ENCODE data around the gene CFAP251. TPM values are rescaled to one million over a fixed set of nuclear protein-coding genes. Genes with fewer than 3 reads are reported as not detected.

CFAP251 gene
- total and polyA plus RNA-seq, 2 of the 13 experiments (the other 11 are each of a cell fraction or from before 2014, with no cell fraction given) = 0.30 to 0.42 TPM

DNA sequence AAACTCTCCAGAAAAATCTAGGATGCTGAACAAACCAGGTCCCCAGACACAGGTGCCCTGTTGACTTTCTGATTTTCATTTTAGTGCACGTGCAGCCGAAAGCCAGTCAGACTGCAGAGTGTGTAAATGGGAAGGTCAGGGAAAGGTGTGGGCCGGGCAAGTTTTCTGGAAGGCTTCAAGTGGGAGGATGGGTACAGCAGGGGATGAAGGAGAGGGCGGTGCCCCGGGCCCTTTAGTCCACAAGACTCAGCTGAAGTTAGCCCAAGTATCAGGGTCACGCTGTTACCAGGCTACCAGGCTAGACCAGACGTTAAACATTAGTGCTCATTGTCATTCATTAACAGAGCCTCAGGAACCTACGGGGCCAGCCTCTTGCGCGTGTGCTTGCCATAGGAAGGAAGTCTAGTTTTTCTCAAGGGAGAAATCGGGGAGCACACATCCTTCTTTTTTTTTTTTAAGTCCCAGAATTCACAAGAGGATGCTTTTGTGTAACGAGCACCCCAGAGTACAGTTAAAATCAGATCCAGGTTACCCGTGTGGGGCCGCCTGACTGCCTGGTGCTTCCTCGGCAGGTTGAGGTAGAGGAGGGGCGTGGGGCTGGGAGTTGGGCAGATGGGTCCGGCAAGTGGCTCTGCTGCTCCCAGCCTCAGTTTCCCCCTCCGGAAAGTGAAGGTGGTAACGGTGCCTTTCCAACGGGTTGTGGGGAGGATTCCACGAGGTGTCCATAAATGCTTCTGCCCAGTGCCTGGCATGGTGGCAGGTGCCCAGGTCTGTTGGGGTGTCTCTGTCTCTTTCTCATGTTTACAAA, 122.4 kb downstream of the CFAP251 start (continued):
- TF ChIP-seq, protein P1, sequence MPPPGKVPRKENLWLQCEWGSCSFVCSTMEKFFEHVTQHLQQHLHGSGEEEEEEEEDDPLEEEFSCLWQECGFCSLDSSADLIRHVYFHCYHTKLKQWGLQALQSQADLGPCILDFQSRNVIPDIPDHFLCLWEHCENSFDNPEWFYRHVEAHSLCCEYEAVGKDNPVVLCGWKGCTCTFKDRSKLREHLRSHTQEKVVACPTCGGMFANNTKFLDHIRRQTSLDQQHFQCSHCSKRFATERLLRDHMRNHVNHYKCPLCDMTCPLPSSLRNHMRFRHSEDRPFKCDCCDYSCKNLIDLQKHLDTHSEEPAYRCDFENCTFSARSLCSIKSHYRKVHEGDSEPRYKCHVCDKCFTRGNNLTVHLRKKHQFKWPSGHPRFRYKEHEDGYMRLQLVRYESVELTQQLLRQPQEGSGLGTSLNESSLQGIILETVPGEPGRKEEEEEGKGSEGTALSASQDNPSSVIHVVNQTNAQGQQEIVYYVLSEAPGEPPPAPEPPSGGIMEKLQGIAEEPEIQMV (CRISPR knock-in tag; IDR thresholded peaks at IDR 0.05; ENCODE audit: low read depth) = no peak
- TF ChIP-seq, protein P2, sequence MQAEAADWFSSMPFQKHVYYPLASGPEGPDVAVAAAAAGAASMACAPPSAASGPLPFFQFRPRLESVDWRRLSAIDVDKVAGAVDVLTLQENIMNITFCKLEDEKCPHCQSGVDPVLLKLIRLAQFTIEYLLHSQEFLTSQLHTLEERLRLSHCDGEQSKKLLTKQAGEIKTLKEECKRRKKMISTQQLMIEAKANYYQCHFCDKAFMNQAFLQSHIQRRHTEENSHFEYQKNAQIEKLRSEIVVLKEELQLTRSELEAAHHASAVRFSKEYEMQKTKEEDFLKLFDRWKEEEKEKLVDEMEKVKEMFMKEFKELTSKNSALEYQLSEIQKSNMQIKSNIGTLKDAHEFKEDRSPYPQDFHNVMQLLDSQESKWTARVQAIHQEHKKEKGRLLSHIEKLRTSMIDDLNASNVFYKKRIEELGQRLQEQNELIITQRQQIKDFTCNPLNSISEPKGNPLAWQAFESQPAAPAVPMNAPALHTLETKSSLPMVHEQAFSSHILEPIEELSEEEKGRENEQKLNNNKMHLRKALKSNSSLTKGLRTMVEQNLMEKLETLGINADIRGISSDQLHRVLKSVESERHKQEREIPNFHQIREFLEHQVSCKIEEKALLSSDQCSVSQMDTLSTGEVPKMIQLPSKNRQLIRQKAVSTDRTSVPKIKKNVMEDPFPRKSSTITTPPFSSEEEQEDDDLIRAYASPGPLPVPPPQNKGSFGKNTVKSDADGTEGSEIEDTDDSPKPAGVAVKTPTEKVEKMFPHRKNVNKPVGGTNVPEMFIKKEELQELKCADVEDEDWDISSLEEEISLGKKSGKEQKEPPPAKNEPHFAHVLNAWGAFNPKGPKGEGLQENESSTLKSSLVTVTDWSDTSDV (CRISPR knock-in tag; IDR thresholded peaks at IDR 0.05) = no peak
- no peak for TF ChIP-seq ZKSCAN5 (CRISPR knock-in tag; IDR thresholded peaks at IDR 0.05)
- TF ChIP-seq, protein P3, sequence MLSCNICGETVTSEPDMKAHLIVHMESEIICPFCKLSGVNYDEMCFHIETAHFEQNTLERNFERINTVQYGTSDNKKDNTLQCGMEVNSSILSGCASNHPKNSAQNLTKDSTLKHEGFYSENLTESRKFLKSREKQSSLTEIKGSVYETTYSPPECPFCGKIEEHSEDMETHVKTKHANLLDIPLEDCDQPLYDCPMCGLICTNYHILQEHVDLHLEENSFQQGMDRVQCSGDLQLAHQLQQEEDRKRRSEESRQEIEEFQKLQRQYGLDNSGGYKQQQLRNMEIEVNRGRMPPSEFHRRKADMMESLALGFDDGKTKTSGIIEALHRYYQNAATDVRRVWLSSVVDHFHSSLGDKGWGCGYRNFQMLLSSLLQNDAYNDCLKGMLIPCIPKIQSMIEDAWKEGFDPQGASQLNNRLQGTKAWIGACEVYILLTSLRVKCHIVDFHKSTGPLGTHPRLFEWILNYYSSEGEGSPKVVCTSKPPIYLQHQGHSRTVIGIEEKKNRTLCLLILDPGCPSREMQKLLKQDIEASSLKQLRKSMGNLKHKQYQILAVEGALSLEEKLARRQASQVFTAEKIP (CRISPR knock-in tag; IDR thresholded peaks at IDR 0.05; ENCODE audit: borderline replicate concordance) = no peak
- TF ChIP-seq, protein P4, sequence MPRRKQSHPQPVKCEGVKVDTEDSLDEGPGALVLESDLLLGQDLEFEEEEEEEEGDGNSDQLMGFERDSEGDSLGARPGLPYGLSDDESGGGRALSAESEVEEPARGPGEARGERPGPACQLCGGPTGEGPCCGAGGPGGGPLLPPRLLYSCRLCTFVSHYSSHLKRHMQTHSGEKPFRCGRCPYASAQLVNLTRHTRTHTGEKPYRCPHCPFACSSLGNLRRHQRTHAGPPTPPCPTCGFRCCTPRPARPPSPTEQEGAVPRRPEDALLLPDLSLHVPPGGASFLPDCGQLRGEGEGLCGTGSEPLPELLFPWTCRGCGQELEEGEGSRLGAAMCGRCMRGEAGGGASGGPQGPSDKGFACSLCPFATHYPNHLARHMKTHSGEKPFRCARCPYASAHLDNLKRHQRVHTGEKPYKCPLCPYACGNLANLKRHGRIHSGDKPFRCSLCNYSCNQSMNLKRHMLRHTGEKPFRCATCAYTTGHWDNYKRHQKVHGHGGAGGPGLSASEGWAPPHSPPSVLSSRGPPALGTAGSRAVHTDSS (CRISPR knock-in tag; conservative IDR thresholded peaks at IDR 0.05) = no peak
- TF ChIP-seq HCFC1 (IDR thresholded peaks at IDR 0.05; ENCODE audit: low read depth, low read length) = no peak
- no peak for TF ChIP-seq FOXO1 (CRISPR knock-in tag; IDR thresholded peaks at IDR 0.05)
- TF ChIP-seq SRSF9 (IDR thresholded peaks at IDR 0.05; ENCODE audit: borderline replicate concordance, insufficient read depth, low read depth, low read length, poor library complexity, severe bottlenecking) = no peak
- no peak for TF ChIP-seq JUN (CRISPR knock-in tag; IDR thresholded peaks at IDR 0.05)
- TF ChIP-seq ZNF672 (CRISPR knock-in tag; IDR thresholded peaks at IDR 0.05) = no peak
- no peak for TF ChIP-seq IRX3 (CRISPR knock-in tag; IDR thresholded peaks at IDR 0.05; ENCODE audit: borderline replicate concordance, low read depth)
- no peak for TF ChIP-seq ETV5 (CRISPR knock-in tag; IDR thresholded peaks at IDR 0.05; ENCODE audit: borderline replicate concordance)
- TF ChIP-seq FOXA3 (CRISPR knock-in tag; IDR thresholded peaks at IDR 0.05) = peak; percentile 31
- TF ChIP-seq, protein P5, sequence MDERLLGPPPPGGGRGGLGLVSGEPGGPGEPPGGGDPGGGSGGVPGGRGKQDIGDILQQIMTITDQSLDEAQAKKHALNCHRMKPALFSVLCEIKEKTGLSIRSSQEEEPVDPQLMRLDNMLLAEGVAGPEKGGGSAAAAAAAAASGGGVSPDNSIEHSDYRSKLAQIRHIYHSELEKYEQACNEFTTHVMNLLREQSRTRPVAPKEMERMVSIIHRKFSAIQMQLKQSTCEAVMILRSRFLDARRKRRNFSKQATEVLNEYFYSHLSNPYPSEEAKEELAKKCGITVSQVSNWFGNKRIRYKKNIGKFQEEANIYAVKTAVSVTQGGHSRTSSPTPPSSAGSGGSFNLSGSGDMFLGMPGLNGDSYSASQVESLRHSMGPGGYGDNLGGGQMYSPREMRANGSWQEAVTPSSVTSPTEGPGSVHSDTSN (CRISPR knock-in tag; IDR thresholded peaks at IDR 0.05) = no peak
- no peak for TF ChIP-seq ZNF563 (CRISPR knock-in tag; IDR thresholded peaks at IDR 0.05)
- no peak for TF ChIP-seq ZNF329 (CRISPR knock-in tag; IDR thresholded peaks at IDR 0.05; ENCODE audit: low read depth)
- TF ChIP-seq HES4 (CRISPR knock-in tag; IDR thresholded peaks at IDR 0.05; ENCODE audit: borderline replicate concordance) = no peak
- TF ChIP-seq ZNF124 (CRISPR knock-in tag; IDR thresholded peaks at IDR 0.05) = no peak
- no peak for TF ChIP-seq HMG20B (CRISPR knock-in tag; conservative IDR thresholded peaks at IDR 0.05)
- TF ChIP-seq MLLT10 (CRISPR knock-in tag; IDR thresholded peaks at IDR 0.05) = no peak
